Measurements from ENCODE around the gene NUCB1.

Gene NUCB1

GRCh38 chr19:48963371-48964204 lies 63.5 kb downstream of the NUCB1 start:
- peak; percentile 33 for DNase-seq (ENCODE audit: low read depth)

- DNase-seq (ENCODE audit: low read depth), result no peak
Observed at GRCh38 chr19:48964205-48965039, 64.3 kb downstream of the NUCB1 start.

GRCh38 chr19:48965040-48965805 lies 65.1 kb downstream of the NUCB1 start, which contains the start of gene FTL:
Gene FTL, plus strand, starts transcription at chr19:48965309. Its CDS starts 199 bp downstream, at chr19:48965508.
- peak; percentile 76 for DNase-seq (ENCODE audit: low read depth)

- DNase-seq (ENCODE audit: low read depth), result peak; percentile 83
Observed at GRCh38 chr19:48965806-48966540, 65.9 kb downstream of the NUCB1 start.

GRCh38 chr19:48966541-48967345 lies 66.6 kb downstream of the NUCB1 start:
- DNase-seq (ENCODE audit: low read depth), result no peak

- DNase-seq (ENCODE audit: low read depth), result no peak
Observed at GRCh38 chr19:48967346-48968178, 67.5 kb downstream of the NUCB1 start.

GRCh38 chr19:48968179-48968661 lies 68.1 kb downstream of the NUCB1 start:
- no peak for DNase-seq (ENCODE audit: low read depth)

GRCh38 chr19:48968813-48969218 lies 68.7 kb downstream of the NUCB1 start:
- DNase-seq (ENCODE audit: low read depth), result no peak

- no peak for DNase-seq (ENCODE audit: low read depth)
Observed at GRCh38 chr19:48969276-48970138, 69.4 kb downstream of the NUCB1 start.

GRCh38 chr19:48970139-48970766 lies 70.1 kb downstream of the NUCB1 start:
- no peak for DNase-seq (ENCODE audit: low read depth)

GRCh38 chr19:48970923-48971395 lies 70.8 kb downstream of the NUCB1 start:
- DNase-seq (ENCODE audit: low read depth), result peak; percentile 70

Measured in stimulated activated CD8-positive, alpha-beta memory T cell treated with anti-CD3 and anti-CD28 coated beads, Interleukin-12 subunit alpha, Interleukin-12 subunit beta, amount 100 ng/mL, for 1 hour (primary cell).